H9 (cell line): Measurements from ENCODE around the gene KLHL18. TPM values are rescaled to one million over a fixed set of nuclear protein-coding genes. Genes with fewer than 3 reads are reported as not detected.

Experiments
- DNase-seq: peaks from one replicate; pipeline ENCODE4 v3.0.0-alpha.2; 2017
- H2AFZ ChIP-seq: one replicate; pipeline ENCODE4 v1.6.1; 2013; ENCODE audit warnings: mild to moderate bottlenecking, low read length, control low read depth, moderate library complexity
- H2AK5ac ChIP-seq: 2 replicates; pipeline ENCODE4 v1.6.1; 2013; ENCODE audit warnings: low read length, control low read depth, mixed read lengths; ENCODE audit not compliant: insufficient read length
- H2BK120ac ChIP-seq: one replicate; pipeline ENCODE4 v1.6.1; 2013; ENCODE audit warnings: low read depth, mild to moderate bottlenecking, low read length, control low read depth, inconsistent platforms; ENCODE audit not compliant: poor library complexity, severe bottlenecking
- H2BK12ac ChIP-seq: 2 replicates; pipeline ENCODE4 v1.6.1; 2013; ENCODE audit warnings: low read length, control low read depth, mixed read lengths, low read depth; ENCODE audit not compliant: insufficient read length
- H2BK15ac ChIP-seq: 2 replicates; pipeline ENCODE4 v1.6.1; 2013; ENCODE audit warnings: low read depth, low read length, control low read depth
- H2BK20ac ChIP-seq: one replicate; pipeline ENCODE4 v1.6.1; 2013; ENCODE audit warnings: low read depth, mild to moderate bottlenecking, low read length, control low read depth, inconsistent platforms; ENCODE audit not compliant: poor library complexity, severe bottlenecking
- H2BK5ac ChIP-seq: 2 replicates; pipeline ENCODE4 v1.6.1; 2013; ENCODE audit warnings: low read length, control low read depth, mixed read lengths; ENCODE audit not compliant: insufficient read length
- H3K14ac ChIP-seq: 2 replicates; pipeline ENCODE4 v1.6.1; 2013; ENCODE audit warnings: low read length, control low read depth; ENCODE audit not compliant: insufficient read depth
- H3K18ac ChIP-seq: 2 replicates; pipeline ENCODE4 v1.6.1; 2013; ENCODE audit warnings: low read depth, mild to moderate bottlenecking, mixed read lengths, low read length, control low read depth; ENCODE audit not compliant: insufficient read length
- H3K23ac ChIP-seq: 2 replicates; pipeline ENCODE4 v1.6.1; 2013; ENCODE audit warnings: low read length, control low read depth, mixed read lengths, low read depth; ENCODE audit not compliant: insufficient read length
- H3K23me2 ChIP-seq: 2 replicates; pipeline ENCODE4 v1.6.1; 2013; ENCODE audit warnings: low read depth, mild to moderate bottlenecking, mixed read lengths, low read length, control low read depth; ENCODE audit not compliant: insufficient read length, poor library complexity, severe bottlenecking
- H3K27ac ChIP-seq: 2 replicates; pipeline ENCODE4 v1.5.1; 2013; ENCODE audit warnings: low read length, control low read depth, mixed read lengths, low read depth; ENCODE audit not compliant: insufficient read length
- H3K27me3 ChIP-seq: 2 replicates; pipeline ENCODE4 v1.6.1; 2013; ENCODE audit warnings: low read length, control low read depth, inconsistent platforms; ENCODE audit not compliant: insufficient read depth
- H3K4ac ChIP-seq: 2 replicates; pipeline ENCODE4 v1.6.1; 2013; ENCODE audit warnings: low read depth, mild to moderate bottlenecking, control low read depth, inconsistent platforms, low read length, moderate library complexity
- H3K4me1 ChIP-seq: 2 replicates; pipeline ENCODE4 v1.6.1; 2013; ENCODE audit warnings: low read length, control low read depth, inconsistent platforms; ENCODE audit not compliant: insufficient read depth
- H3K4me2 ChIP-seq: 2 replicates; pipeline ENCODE4 v1.6.1; 2013; ENCODE audit warnings: low read length, control low read depth, mixed read lengths; ENCODE audit not compliant: insufficient read length, insufficient read depth
- H3K56ac ChIP-seq: 2 replicates; pipeline ENCODE4 v1.6.1; 2013; ENCODE audit warnings: low read depth, mild to moderate bottlenecking, mixed read lengths, low read length, control low read depth; ENCODE audit not compliant: insufficient read length
- H3K79me1 ChIP-seq: 2 replicates; pipeline ENCODE4 v1.6.1; 2013; ENCODE audit warnings: low read depth, mild to moderate bottlenecking, moderate library complexity, low read length, control low read depth, inconsistent platforms; ENCODE audit not compliant: insufficient read depth, poor library complexity, severe bottlenecking
- H3K79me2 ChIP-seq: 2 replicates; pipeline ENCODE4 v1.6.1; 2013; ENCODE audit warnings: low read length, control low read depth, inconsistent platforms; ENCODE audit not compliant: insufficient read depth
- H3K9ac ChIP-seq: 2 replicates; pipeline ENCODE4 v1.6.1; 2013; ENCODE audit warnings: low read length, control low read depth, mixed read lengths; ENCODE audit not compliant: insufficient read length; ENCODE audit errors: extremely low read depth
- H3K9me3 ChIP-seq: one replicate; pipeline ENCODE4 v1.6.1; 2013; ENCODE audit warnings: low read depth, low read length, inconsistent platforms; ENCODE audit not compliant: control insufficient read depth
- H3T11ph ChIP-seq: one replicate; pipeline ENCODE4 v1.6.1; 2013; ENCODE audit warnings: mild to moderate bottlenecking, low read length, control low read depth, inconsistent platforms
- H4K20me1 ChIP-seq: one replicate; pipeline ENCODE4 v1.6.1; 2013; ENCODE audit not compliant: control insufficient read depth, insufficient read length, insufficient read depth
- H4K5ac ChIP-seq: 2 replicates; pipeline ENCODE4 v1.6.1; 2013; ENCODE audit warnings: low read depth, mild to moderate bottlenecking, mixed read lengths, low read length, control low read depth; ENCODE audit not compliant: insufficient read length
- H4K8ac ChIP-seq: replicated peaks from 2 replicates; pipeline ENCODE4 v1.6.1; 2013; ENCODE audit warnings: low read length, control low read depth, mixed read lengths, low read depth; ENCODE audit not compliant: insufficient read length
- H4K91ac ChIP-seq: 2 replicates; pipeline ENCODE4 v1.6.1; 2013; ENCODE audit warnings: low read depth, mild to moderate bottlenecking, moderate library complexity, mixed read lengths, low read length, control low read depth; ENCODE audit not compliant: insufficient read length
- H3K27ac Mint-ChIP-seq, 3 experiments: 2 replicates in 2 of 3; 3 replicates in 1 of 3; pipeline ENCODE4 v1.8.0; 2020 to 2021; ENCODE audit warnings: mixed read lengths in 3 of 3, mild to moderate bottlenecking in 1 of 3, moderate library complexity in 1 of 3
- H3K27me3 Mint-ChIP-seq: 2 replicates; pipeline ENCODE4 v1.8.0; 2021; ENCODE audit warnings: low read depth, mild to moderate bottlenecking, moderate library complexity, mixed read lengths
- H3K36me3 Mint-ChIP-seq, 3 experiments: 2 replicates in 2 of 3; 3 replicates in 1 of 3; pipeline ENCODE4 v1.8.0; 2020 to 2021; ENCODE audit warnings: low read depth in 3 of 3, mixed read lengths in 3 of 3; ENCODE audit not compliant: insufficient read depth in 1 of 3
- H3K4me1 Mint-ChIP-seq, 2 experiments: 2 replicates each; pipeline ENCODE4 v1.8.0; 2020; ENCODE audit warnings: mixed read lengths in 2 of 2
- H3K4me3 Mint-ChIP-seq, 2 experiments: 2 replicates in 1 of 2; 3 replicates in 1 of 2; pipeline ENCODE4 v1.8.0; 2020 to 2021; ENCODE audit warnings: mild to moderate bottlenecking in 2 of 2, mixed read lengths in 2 of 2, moderate library complexity in 1 of 2
- H3K9me3 Mint-ChIP-seq, 2 experiments: 2 replicates in 1 of 2; 3 replicates in 1 of 2; pipeline ENCODE4 v1.8.0; 2020; ENCODE audit warnings: mild to moderate bottlenecking in 2 of 2, mixed read lengths in 2 of 2, moderate library complexity in 1 of 2
- CTCF ChIP-seq: fragments of 200-600 bp; sonication (generic); conservative IDR thresholded peaks from 3 replicates; pipeline ENCODE4 v1.8.0; 2021; ENCODE audit warnings: antibody characterized with exemption, mild to moderate bottlenecking
- WGBS: extraction: QIAGEN DNeasy Blood & Tissue Kit; methylation state at CpG from one replicate; pipeline ENCODE4 v1.1.7; 2013; ENCODE audit warnings: missing lambda C conversion rate, low lambda C conversion rate, mixed read lengths; ENCODE audit not compliant: insufficient read length; ENCODE audit errors: extremely low coverage; 5-methylcytosine and 5-hydroxymethylcytosine counted together
- total RNA-seq: library from RNA; stranded (reverse); gene quantifications from 2 replicates; pipeline ENCODE4 v1.2.1, GENCODE V29; 2021

KLHL18 gene
- total RNA-seq, 1 experiment from 2014 or later: 55.3 TPM

DNA sequence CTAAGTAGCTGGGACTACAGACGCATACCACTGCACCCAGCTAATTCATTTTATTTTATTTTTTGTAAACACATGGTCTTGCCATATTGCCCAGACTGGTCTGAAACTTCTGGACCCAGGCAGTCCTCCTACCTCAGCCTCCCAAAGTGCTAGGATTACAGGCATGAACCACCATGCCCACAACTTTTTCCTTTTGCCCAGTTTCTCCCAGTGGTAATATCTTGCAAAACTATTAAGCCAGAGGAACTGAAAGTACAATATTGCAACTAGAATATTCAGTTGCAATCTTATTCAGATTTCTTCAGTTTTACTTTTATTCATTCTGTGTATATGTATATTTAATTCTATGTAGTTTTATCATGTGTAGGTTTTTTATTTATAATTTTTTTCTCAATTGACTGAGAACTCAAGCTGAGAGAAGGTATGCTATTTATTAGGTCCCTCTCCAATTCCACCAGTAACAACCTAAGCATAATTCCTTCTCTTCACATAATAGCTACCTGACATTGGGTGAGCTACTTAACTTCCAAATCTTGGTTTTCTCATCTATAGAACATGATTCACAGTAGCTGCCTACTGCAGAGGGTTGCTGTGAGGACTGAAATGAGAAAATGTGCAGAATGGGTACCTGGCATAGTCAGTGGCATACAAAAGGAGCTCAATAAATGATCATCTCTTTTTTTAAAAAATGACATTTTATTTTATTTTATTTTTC, 30.8 kb downstream of the KLHL18 start:
- Histone ChIP-seq H2AK5ac (no peak overlapping the region), H3K79me2 (peaks cover 3% of the 10 kb centered on the region; the same call in 1 of the 2 replicates), H2BK15ac (no peak overlapping the region), H4K20me1 (no peaks in the 10 kb centered on the region), H2BK120ac (no peak overlapping the region), H2BK5ac (no peak overlapping the region), H3T11ph (no peak overlapping the region), H3K23me2 (no peaks in the 10 kb centered on the region), H3K23ac (no peak overlapping the region), H3K56ac (no peak overlapping the region), H3K9ac (no peak overlapping the region), H3K9me3 (no peaks in the 10 kb centered on the region), H4K8ac (no peak overlapping the region), H3K18ac (no peak overlapping the region), H3K27ac (no peak overlapping the region), H2BK12ac (no peak overlapping the region), H3K4ac (no peak overlapping the region), H3K4me2 (no peak overlapping the region), H3K27me3 (no peaks in the 10 kb centered on the region), H3K14ac (no peak overlapping the region), H4K91ac (no peak overlapping the region), H2AFZ (no peak overlapping the region), H4K5ac (no peak overlapping the region), H3K79me1 (no peaks in the 10 kb centered on the region), H3K4me1 (no peaks in the 10 kb centered on the region), H2BK20ac (no peak overlapping the region)
- DNase-seq: no peak
- WGBS: no CpG with 5 or more reads among the region's 1 CpG
- H3K4me3 Mint-ChIP-seq: no peak overlapping the region
- no peak for TF ChIP-seq CTCF
- H3K27me3 Mint-ChIP-seq: no peaks in the 10 kb centered on the region
- H3K4me1 Mint-ChIP-seq: peaks cover 5 to 8% of the 10 kb centered on the region in 2 experiments
- peaks cover 14 to 26% (median 18%) of the 10 kb centered on the region in 3 experiments for H3K36me3 Mint-ChIP-seq
- H3K9me3 Mint-ChIP-seq: peaks cover 10 to 11% of the 10 kb centered on the region in 2 experiments
- H3K27ac Mint-ChIP-seq: no peak overlapping the region
